Activated naive CD4-positive, alpha-beta T cell treated with Interleukin-2 at 50 U/mL for 16 hours (primary cell): ENCODE results near the gene KLB.
A peak's percentile ranks its signal among the peaks of the same experiment; 100 is the strongest.
"Not testable (repeated sequence)": the region's sequence is repeated elsewhere in the genome, so short reads cannot be mapped to it uniquely, and the experiment has no call there.

Experiments used
- DNase-seq: peaks from one replicate; pipeline ENCODE4 v3.0.0-alpha.2; 2020

KLB gene

GRCh38 chr4:39406763-39407583 lies at the start of gene KLB:
TSS of gene KLB (plus strand) at chr4:39406930. CDS start at chr4:39406950, 20 bp downstream.
- DNase-seq, result no peak

GRCh38 chr4:39357002-39357401 lies 49.7 kb upstream of the KLB start:
- no peak for DNase-seq

GRCh38 chr4:39360611-39361010 lies 46.1 kb upstream of the KLB start:
- DNase-seq, result not testable (repeated sequence)

GRCh38 chr4:39362827-39363226 lies 43.9 kb upstream of the KLB start:
- no peak for DNase-seq

GRCh38 chr4:39363773-39364393 lies 42.8 kb upstream of the KLB start:
- no peak for DNase-seq

GRCh38 chr4:39365360-39365759 lies 41.4 kb upstream of the KLB start:
- DNase-seq, result no peak

- DNase-seq, result peak; percentile 93
Observed at GRCh38 chr4:39365830-39366771, 40.6 kb upstream of the KLB start, which contains the start of gene RFC1. TSS of gene RFC1 (minus strand) at chr4:39366362. CDS start at chr4:39366241, 121 bp downstream.

- DNase-seq, result no peak
Observed at GRCh38 chr4:39367166-39367565, 39.6 kb upstream of the KLB start.

GRCh38 chr4:39369301-39369700 lies 37.4 kb upstream of the KLB start:
- DNase-seq, result no peak

GRCh38 chr4:39371209-39371608 lies 35.5 kb upstream of the KLB start:
- DNase-seq, result not testable (repeated sequence)

- DNase-seq, result no peak
Observed at GRCh38 chr4:39375478-39375877, 31.3 kb upstream of the KLB start.

GRCh38 chr4:39383690-39384089 lies 23.0 kb upstream of the KLB start:
- DNase-seq, result no peak

- no peak for DNase-seq
Observed at GRCh38 chr4:39384563-39384962, 22.2 kb upstream of the KLB start.

GRCh38 chr4:39390603-39391002 lies 16.1 kb upstream of the KLB start:
- no peak for DNase-seq

- DNase-seq, result no peak
Observed at GRCh38 chr4:39394706-39395105, 12.0 kb upstream of the KLB start.

GRCh38 chr4:39401640-39402039 lies 5.1 kb upstream of the KLB start:
- DNase-seq, result not testable (repeated sequence)

GRCh38 chr4:39407584-39407885 lies 805 bp downstream of the KLB start:
- DNase-seq, result no peak

GRCh38 chr4:39410415-39410814 lies 3.7 kb downstream of the KLB start:
- no peak for DNase-seq

GRCh38 chr4:39411561-39411960 lies 4.8 kb downstream of the KLB start:
- not testable (repeated sequence) for DNase-seq

- no peak for DNase-seq
Observed at GRCh38 chr4:39415678-39416283, 9.1 kb downstream of the KLB start.

GRCh38 chr4:39422247-39422646 lies 15.5 kb downstream of the KLB start:
- DNase-seq, result no peak

GRCh38 chr4:39425297-39425696 lies 18.6 kb downstream of the KLB start:
- DNase-seq, result not testable (repeated sequence)

GRCh38 chr4:39426728-39427127 lies 20.0 kb downstream of the KLB start:
- DNase-seq, result no peak
